LNCaP clone FGC (cell line): ENCODE data around the gene ZNF221.

Source experiments
- DNase-seq: peaks from one replicate; pipeline ENCODE4 v3.0.0-alpha.2; 2011; ENCODE audit warnings: low read depth
- H3K4me3 ChIP-seq: 2 replicates; pipeline ENCODE4 v1.5.1; 2011; ENCODE audit warnings: mild to moderate bottlenecking, low read depth, low read length, control low read depth
- CTCF ChIP-seq: IDR thresholded peaks from 2 replicates; pipeline ENCODE4 v1.5.1; 2012; ENCODE audit warnings: mild to moderate bottlenecking; ENCODE audit not compliant: control insufficient read depth, insufficient read depth; ENCODE audit errors: extremely low read depth

Gene ZNF221

DNA sequence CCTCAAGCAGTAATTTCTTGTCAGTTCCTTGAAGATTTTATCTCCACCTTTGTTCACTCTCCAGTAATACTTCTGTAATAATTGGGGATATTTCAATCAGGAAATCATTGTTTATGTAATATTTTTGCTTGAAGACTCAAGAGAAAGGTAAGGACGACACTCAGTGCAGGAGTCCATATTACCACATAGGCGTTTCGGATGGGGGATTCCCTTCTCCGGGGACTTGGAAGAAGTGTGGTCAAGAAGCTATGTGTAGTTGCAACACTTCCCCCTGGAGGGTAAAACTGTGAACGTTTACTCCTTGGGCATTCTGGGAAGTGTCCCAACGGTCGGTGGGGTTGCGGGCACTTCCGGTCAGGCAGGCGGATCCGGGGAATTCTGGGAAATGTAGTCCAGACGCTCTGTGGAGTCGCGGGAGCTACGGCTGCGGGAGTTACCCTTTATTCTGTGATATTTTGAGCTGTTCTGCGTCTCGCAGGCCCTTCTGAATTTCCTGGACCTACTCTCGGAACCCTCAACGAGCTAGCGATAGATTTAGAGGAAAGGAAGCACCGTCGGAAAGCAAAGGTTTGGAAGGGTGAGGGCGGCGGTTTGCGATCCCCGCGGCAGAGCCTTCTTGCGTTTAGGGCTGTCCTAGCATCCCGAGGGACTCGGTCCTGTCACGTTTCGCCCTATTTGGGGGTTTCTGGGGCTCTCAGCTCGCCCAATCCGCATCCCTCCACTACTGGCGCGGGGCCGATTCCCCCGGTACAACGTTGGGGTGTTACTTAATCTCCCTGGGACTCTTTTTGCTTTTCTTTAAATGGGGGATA, at the start of gene ZNF221:
ZNF221 (plus strand) TSS at position 395 of the 812 bp plus-strand sequence. CDS start 11,499 bp downstream, outside the sequence.
- DNase-seq: peak; percentile 86
- peak within 1 kb of the TSS; percentile 74 for H3K4me3 ChIP-seq
- peak; percentile 38 for TF ChIP-seq CTCF

DNA sequence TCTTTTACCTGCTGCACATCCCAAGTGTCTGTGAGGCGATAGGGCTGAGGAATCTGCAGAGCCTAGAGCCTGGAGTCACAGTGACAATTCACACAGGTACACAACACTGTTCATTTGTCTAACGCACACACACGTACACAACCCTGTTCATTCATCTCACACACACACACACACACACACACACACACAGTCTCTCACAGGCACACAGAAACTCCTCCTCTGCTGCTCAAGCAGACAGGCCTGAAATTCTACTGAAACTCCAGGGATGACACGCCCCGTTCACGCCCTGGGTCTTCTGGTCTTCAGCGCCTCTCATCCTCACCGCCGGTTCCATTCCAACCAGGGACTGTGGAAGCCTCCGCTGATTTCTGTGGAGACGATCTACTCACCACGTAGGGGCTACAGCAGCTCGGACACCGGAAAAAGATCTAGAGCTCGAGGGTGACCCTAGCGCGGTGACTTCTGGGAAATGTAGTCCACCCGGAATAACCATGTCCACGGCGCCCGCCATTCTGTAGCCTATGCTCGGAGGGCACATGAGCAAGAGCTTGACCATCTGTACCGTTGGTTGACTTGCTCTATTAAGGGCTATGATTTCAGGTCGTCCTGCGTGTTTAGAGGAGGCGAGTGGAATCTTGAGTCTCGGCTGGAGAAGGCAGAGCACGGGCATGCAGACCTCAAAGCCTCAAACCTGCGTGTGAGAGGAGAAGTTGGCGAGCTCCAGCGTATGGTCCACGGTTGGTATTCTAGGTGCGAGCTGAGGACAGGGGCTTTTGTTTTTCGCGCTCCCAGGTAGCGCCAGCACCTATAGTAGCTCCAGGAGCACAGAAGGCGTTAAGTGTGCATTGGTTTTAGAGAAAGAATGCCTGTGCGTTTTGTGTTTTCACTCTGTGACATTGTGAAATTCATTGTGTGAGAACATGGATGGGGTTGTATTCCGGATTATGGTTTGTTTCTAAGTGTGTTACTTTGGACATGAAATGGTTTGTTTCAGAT, 49.3 kb upstream of the ZNF221 start:
- DNase-seq: peak; percentile 38
- TF ChIP-seq CTCF: no peak
- peak overlapping the region; percentile 63 for H3K4me3 ChIP-seq

GRCh38 chr19:43902399-43902798, 48.6 kb upstream of the ZNF221 start:
- no peak for TF ChIP-seq CTCF
- peak overlapping the region; percentile 63 for H3K4me3 ChIP-seq
- DNase-seq: no peak

DNA sequence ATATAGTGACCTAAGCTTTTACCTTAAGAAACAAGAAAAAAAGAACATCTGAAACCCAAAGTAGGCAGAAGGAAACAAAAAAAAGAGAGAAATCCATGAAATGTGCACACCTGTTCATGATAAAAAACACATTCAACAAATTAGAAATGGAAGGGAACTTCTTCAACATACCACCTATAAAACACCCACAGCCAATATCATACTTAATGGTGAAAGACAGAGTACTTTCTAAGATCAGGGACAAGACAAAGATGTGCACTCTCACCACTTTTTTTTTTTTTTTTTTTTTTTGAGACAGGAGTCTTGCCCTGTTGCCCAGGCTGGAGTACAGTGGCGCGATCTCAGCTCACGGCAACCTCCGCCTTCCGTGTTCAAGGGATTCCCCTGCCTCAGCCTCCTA, 45.1 kb upstream of the ZNF221 start:
- no peak for TF ChIP-seq CTCF
- no peak for DNase-seq
- H3K4me3 ChIP-seq: no peak overlapping the region

GRCh38 chr19:43906774-43907173, 44.3 kb upstream of the ZNF221 start:
- no peak for DNase-seq
- no peak overlapping the region for H3K4me3 ChIP-seq
- TF ChIP-seq CTCF: no peak

GRCh38 chr19:43908659-43909058, 42.4 kb upstream of the ZNF221 start:
- H3K4me3 ChIP-seq: no peak overlapping the region
- DNase-seq: no peak
- TF ChIP-seq CTCF: no peak
